Measurements from ENCODE around the gene NCKAP5. TPM values are rescaled to one million over a fixed set of nuclear protein-coding genes. Genes with fewer than 3 reads are reported as not detected.

Gene NCKAP5
- total and polyA plus RNA-seq, 2 of the 13 experiments (the other 11 are each of a cell fraction or from before 2014, with no cell fraction given), result 0.01 TPM; not detected in 1

GRCh38 chr2:133607679-133608078 lies 39.4 kb upstream of the NCKAP5 start:
- 0% methylated on average over 1 of the region's 1 CpG for WGBS (ENCODE audit: low lambda C conversion rate)
- no peak for TF ChIP-seq SNAPC4 (CRISPR knock-in tag; IDR thresholded peaks at IDR 0.05)
- no peak for TF ChIP-seq ZNF75D (CRISPR knock-in tag; IDR thresholded peaks at IDR 0.05; ENCODE audit: borderline replicate concordance)
- no peak for TF ChIP-seq ZBTB3 (CRISPR knock-in tag; IDR thresholded peaks at IDR 0.05; ENCODE audit: borderline replicate concordance, low read depth)
- no peak for TF ChIP-seq IRF9 (CRISPR knock-in tag; IDR thresholded peaks at IDR 0.05; ENCODE audit: borderline replicate concordance)
- no peak for TF ChIP-seq LRRFIP1 (CRISPR knock-in tag; conservative IDR thresholded peaks at IDR 0.05)
- TF ChIP-seq ZNF773 (CRISPR knock-in tag; IDR thresholded peaks at IDR 0.05; ENCODE audit: borderline replicate concordance), result no peak
- TF ChIP-seq GMEB1 (CRISPR knock-in tag; IDR thresholded peaks at IDR 0.05; ENCODE audit: borderline replicate concordance), result no peak
- no peak for TF ChIP-seq POLR2AphosphoS5 (IDR thresholded peaks at IDR 0.05; ENCODE audit: low read depth, low read length)
- H3K27me3 ChIP-seq (ENCODE audit: control insufficient read depth in 1 of 2, insufficient read depth in 2 of 2, low read length in 2 of 2), result no peaks in the 10 kb centered on the region
- intact Hi-C loops (cut with micrococcal nuclease; ENCODE audit: unreplicated experiment), result no loop called here
- POLR2A ChIA-PET, result no interaction called here
- no TSS peak for BruUV-seq (replicated peaks)
- H3K4me2 ChIP-seq (ENCODE audit: low read depth, low read length), result no peak overlapping the region
- CTCF ChIA-PET (ENCODE audit: low intra/inter-chr PET ratio, low total read pairs), result no interaction called here
- H3K36me3 ChIP-seq (replicated peaks in 1 of 2; ENCODE audit: control insufficient read depth in 1 of 2, insufficient read depth in 2 of 2, low read length in 2 of 2), result no peaks in the 10 kb centered on the region
- no peak overlapping the region for H2AFZ ChIP-seq (ENCODE audit: low read length)
- DNase-seq (ENCODE audit: low spot score), result no peak
- ATAC-seq, result no peak
- no peaks in the 10 kb centered on the region for H4K20me1 ChIP-seq (ENCODE audit: insufficient read depth, low read length)
- no peaks in the 10 kb centered on the region for H3K79me2 ChIP-seq (ENCODE audit: insufficient read depth, low read length)
- H3K4me1 ChIP-seq (ENCODE audit: insufficient read depth, low read length), result no peaks in the 10 kb centered on the region
- H3K9ac ChIP-seq (ENCODE audit: insufficient read depth, low read depth, low read length), result no peak overlapping the region
- no peaks in the 10 kb centered on the region for H3K9me3 ChIP-seq (ENCODE audit: low read length)
- H3K27ac ChIP-seq (ENCODE audit: extremely low read length, insufficient read depth, low read length), result no peak overlapping the region
- in situ Hi-C loops (cut with HindIII; ENCODE audit: extremely low pct_ligation_motif_present, low pct_unique_long_range_greater_than_20kb), result no loop called here
- FAIRE-seq, result no peak
- no peak overlapping the region for H3K4me3 ChIP-seq (replicated peaks in 1 of 3; ENCODE audit: insufficient read depth in 1 of 3, low read depth in 2 of 3, low read length in 3 of 3)

Measured in HepG2 (cell line).